Retina (tissue), 1 donor: ENCODE results near the gene FBXL20.

Experiments
- DNase-seq: peaks from one replicate; pipeline ENCODE4 v3.0.0-alpha.2; 2016

The FBXL20 gene

GRCh38 chr17:39223907-39224777 is 177.3 kb downstream of the FBXL20 start:
- peak; percentile 50 for DNase-seq

DNA sequence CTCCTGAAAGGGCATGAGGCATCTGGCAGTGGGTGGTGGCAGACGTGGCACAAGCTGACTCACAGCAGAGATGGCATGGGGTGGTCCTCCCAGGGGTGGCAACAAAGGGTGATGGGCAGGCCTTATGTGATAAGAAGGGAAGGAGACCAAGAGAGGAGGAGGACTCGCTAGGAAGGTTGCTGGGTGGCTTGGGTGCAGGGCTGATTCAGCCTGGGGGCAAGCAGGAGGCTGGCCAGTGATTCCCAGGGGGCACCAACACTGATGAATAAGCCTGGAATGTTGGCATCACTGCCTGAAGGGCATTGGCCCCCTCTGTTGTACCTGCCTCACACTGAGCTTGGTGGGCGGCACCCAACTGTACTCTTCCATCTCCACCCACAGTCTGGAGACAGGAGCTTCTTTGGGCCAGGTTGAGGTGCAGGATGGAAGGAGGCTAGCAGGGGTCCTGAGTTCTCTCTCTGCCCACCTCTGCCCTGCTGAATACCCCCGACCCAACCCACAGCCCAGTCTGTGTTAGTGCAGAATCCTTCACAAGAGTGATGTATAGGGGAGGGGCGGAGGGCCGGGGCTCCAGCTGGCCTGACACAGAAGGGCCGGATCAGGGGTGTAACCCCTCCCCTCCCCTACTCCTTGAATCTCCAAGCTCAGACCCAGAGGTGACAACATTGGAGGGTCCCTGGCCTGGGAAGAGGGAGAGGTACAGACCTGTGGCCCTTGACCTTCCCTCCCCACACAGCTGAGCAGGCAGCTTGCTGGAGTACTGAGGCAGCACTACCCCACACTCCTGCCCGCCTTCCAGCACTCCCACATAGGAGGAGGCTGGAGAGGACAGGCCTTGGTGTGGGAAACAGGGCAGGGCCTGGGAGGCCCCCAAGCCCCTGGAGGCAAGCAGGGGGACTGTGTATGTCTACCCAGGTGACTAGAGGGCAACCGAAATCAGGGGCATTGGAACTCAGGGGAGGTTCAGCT is 178.3 kb downstream of the FBXL20 start:
- DNase-seq: no peak

- DNase-seq: no peak
Measured at GRCh38 chr17:39222151-39222550, 179.3 kb downstream of the FBXL20 start.

DNA sequence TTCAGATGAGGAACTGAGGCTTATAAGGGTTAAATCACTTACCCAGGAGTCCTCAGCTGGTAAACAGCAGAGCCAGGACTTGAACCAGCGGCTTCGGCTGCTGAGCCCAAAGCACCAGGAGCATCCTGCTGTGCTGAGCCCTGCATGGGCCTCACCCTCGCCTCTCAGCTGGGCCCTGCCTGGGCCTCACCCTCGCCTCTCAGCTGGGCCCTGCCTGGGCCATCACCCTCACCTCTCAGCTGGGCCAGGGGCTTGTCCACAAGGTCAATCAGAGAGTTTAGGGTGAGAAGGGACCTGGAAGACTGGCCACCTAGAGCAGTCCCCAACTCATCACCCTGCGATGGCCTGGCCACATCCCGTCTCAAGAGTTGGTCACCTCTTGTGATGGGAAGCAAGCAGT is 179.9 kb downstream of the FBXL20 start:
- no peak for DNase-seq

- no peak for DNase-seq
Measured at GRCh38 chr17:39219647-39220154, 181.7 kb downstream of the FBXL20 start.

- no peak for DNase-seq
Measured at GRCh38 chr17:39218906-39219305, 182.5 kb downstream of the FBXL20 start.

DNA sequence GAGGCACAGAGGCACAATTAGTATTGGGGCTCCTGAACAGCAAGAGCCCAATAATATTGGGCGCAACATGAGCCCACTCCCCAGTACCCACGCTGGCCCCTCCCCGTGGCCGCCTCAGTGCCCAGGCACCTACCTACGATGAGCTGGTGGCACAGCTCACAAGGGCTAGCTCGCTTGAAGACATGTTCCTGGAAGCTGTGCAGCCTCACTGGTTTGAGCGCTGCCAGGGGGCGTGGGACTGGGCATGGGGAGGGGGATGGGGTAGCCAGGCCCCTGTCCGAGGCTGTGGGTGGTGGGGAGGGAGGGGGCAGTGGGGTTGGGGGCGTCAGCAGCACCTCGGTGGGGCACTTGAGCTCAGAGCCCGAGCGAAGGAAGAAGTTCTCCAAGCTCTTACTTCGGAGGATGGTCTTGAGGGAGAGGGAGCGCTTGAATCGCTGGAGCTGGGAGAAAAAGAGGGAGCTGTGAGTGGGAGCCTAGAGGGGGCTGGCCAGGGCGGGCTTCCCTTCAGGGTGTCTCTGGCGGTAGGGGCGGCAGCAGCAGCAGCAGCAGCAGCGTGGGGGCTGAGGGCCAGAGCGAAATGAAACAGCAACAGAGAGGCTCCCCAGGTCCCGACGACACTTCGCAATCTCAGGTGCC is 183.6 kb downstream of the FBXL20 start:
- DNase-seq: no peak

GRCh38 chr17:39213852-39214251 is 187.6 kb downstream of the FBXL20 start:
- no peak for DNase-seq

- no peak for DNase-seq
Measured at GRCh38 chr17:39212841-39213480, 188.5 kb downstream of the FBXL20 start.

DNA sequence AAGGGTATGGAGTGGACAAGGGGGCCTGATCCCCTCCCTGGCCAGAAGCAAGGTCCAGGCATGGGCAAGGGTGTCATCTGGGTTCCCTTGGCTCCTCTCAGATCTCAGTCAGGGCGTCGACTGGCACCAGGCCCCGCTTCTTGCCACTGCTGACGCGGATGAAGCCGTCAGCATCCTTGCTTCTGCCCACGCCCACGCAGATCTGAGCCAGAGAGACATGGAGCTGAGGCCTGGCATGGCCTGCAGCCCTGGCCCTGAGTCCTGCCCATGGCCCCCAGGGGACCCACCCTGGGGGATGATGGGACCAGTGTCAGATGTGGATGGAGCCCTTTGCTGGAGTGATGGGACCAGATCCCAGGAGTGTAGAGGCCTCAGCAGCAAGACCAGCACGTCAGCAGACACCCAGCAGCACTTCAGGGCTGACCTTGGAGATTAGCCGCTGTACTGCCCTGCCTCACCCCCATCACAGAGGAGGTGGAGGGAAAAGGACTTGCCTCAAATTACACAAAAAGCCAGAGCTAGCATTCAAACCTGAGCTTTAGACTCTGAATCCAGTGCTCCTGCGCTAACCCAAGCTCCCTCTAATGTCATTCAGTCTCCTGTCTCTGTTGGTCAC is 189.1 kb downstream of the FBXL20 start:
- DNase-seq: no peak

DNA sequence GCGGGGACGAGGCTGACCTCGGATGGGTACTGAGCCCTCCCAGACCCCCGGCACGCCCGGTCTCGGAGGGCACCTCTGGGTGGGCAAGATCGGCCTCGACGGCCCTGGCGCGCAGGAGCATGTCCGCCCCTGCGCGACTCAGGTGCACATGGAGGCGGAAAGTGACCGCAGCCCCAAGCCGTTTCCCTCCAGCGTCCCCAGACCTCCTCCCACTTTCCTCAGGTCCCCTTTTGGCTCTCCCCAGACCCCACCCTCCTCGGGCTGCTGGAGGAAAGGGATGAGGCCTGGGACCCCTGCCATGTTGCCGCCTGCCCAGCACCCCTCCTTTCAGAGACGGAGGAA is 191.4 kb downstream of the FBXL20 start:
- no peak for DNase-seq

- peak; percentile 67 for DNase-seq
Measured at GRCh38 chr17:39209317-39210092, 191.9 kb downstream of the FBXL20 start.

GRCh38 chr17:39208893-39209292 is 192.5 kb downstream of the FBXL20 start:
- DNase-seq: no peak

GRCh38 chr17:39208136-39208535 is 193.3 kb downstream of the FBXL20 start:
- DNase-seq: no peak

- DNase-seq: no peak
Measured at GRCh38 chr17:39205112-39205526, 196.3 kb downstream of the FBXL20 start.

DNA sequence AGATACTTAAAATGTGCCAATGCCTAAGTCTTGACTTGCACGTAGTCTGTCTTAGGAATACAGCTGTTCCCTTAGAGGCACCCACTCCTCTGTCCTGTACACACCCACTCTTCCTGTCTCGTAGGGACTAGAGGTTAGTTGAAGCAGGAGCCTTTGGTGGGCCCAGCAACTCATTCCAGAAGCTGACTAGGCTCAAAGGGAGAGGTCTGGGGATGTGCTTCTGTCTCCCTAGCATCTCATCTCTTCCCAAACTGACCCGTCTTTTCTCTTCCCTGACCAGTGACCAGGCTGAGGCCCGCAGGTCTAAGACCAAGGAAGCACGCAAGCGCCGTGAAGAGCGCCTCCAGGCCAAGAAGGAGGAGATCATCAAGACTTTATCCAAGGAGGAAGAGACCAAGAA is 197.2 kb downstream of the FBXL20 start:
- DNase-seq: no peak
